ENCODE results near the gene SAMD4A. TPM values are rescaled to one million over a fixed set of nuclear protein-coding genes. Genes with fewer than 3 reads are reported as not detected.

The SAMD4A gene
- total RNA-seq, 1 experiment from 2014 or later: 18.3 TPM

DNA sequence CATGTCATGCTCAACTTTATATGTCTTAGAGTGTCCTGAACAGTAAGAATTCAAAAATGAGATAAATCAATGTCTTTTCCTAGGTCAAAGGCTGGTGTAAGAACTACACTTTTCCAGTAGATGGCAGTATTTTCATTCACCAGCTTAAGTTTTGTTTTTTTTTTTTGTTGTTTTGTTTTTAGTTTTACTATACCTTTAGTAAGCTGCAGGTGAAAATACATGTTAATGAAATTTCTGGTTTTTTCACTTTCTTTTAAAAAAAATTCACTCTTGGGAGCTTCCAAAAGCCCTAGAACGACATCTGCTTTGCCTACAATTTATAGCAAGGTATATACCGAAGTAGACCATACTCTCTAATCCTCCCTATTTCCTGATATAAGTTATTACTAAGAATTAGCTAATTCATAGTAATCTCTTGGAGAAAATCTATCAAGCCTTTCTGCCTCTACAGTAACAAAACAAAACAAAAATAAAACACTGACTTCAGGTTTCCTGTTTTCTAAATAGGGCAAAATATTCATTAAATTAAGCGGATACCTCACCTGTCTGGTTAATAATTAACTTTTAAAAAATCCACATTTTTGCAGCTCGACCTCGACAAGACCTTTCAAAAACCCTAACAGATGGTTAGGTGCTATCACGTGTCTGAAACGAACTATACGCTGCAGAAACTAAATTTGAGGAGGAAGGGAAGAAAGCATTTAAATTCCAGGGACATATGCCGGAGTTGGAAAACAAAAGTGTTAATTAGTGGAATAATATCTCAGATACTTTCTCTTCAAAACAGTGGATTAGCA is 2.7 kb upstream of the SAMD4A start:
- intact Hi-C loops (cut with micrococcal nuclease; ENCODE audit: unreplicated experiment): loop anchor here (1.0 to 2.0 kb wide), 3 partner anchors 88 to 197 kb away; no protein-coding TSS in a partner anchor
- Histone ChIP-seq H4K20me1 (ENCODE audit: insufficient read depth) (no peaks in the 10 kb centered on the region; the same call in 1 of the 2 replicates), H3K79me2 (ENCODE audit: low read depth) (peaks cover 10% of the 10 kb centered on the region), H3K27ac (peak overlapping the region; percentile 71), H3K4me1 (replicated peaks; ENCODE audit: insufficient read depth) (peaks cover 15% of the 10 kb centered on the region), H3K9me3 (ENCODE audit: insufficient read depth, low read depth) (no peaks in the 10 kb centered on the region), H3K4me3 (peak overlapping the region; percentile 78), H2AFZ (peak overlapping the region; percentile 86), H3K9me2 (ENCODE audit: insufficient read depth) (no peaks in the 10 kb centered on the region; the same call in 1 of the 2 replicates), H3K36me3 (ENCODE audit: low read depth) (no peaks in the 10 kb centered on the region), H3F3A (ENCODE audit: insufficient read depth, low read depth) (peaks cover 20% of the 10 kb centered on the region), H3K27me3 (ENCODE audit: insufficient read depth, low read depth) (no peaks in the 10 kb centered on the region), H3K4me2 (peak overlapping the region; percentile 84)
- ChIA-PET POLR2A (ENCODE audit: unreplicated experiment) (interaction anchor here (0.6 to 0.7 kb wide), 6 partner anchors 20 to 367 kb away, joined by 3 to 12 read pairs (median 4); partner anchors contain the start of gene CDKN3), CTCF (interaction anchor here (0.5 to 1.8 kb wide), 23 partner anchors 32 to 951 kb away, joined by 3 to 13 read pairs (median 4); partner anchors contain the start of gene CGRRF1)
- TF ChIP-seq CTCF (conservative IDR thresholded peaks at IDR 0.05) (peak; percentile 87), EZH2 (IDR thresholded peaks at IDR 0.05; ENCODE audit: low read depth) (no peak)
- no TSS peak for BruUV-seq (replicated peaks)
- no peak for DNase-seq

- H3K36me3 ChIP-seq (ENCODE audit: low read depth): no peaks in the 10 kb centered on the region
- TSS peak; percentile 57 for BruUV-seq (replicated peaks)
- H3K4me3 ChIP-seq: peak overlapping the region; percentile 78
- H3K27ac ChIP-seq: peak overlapping the region; percentile 71
- H3K4me2 ChIP-seq: peak overlapping the region; percentile 84
- peaks cover 26% of the 10 kb centered on the region for H3F3A ChIP-seq (ENCODE audit: insufficient read depth, low read depth)
- no peaks in the 10 kb centered on the region for H3K9me3 ChIP-seq (ENCODE audit: insufficient read depth, low read depth)
- no peak for TF ChIP-seq EZH2 (IDR thresholded peaks at IDR 0.05; ENCODE audit: low read depth)
- intact Hi-C loops (cut with micrococcal nuclease; ENCODE audit: unreplicated experiment): loop anchor here (1.0 to 5.0 kb wide), 9 partner anchors 87 to 862 kb away; partner anchors contain the start of gene CNIH1
- H4K20me1 ChIP-seq (ENCODE audit: insufficient read depth): no peaks in the 10 kb centered on the region; the same call in 1 of the 2 replicates
- ChIA-PET CTCF (interaction anchor here (0.6 to 1.8 kb wide), 10 partner anchors 56 to 328 kb away, joined by 3 to 13 read pairs (median 5); partner anchors contain the start of gene CGRRF1), POLR2A (ENCODE audit: unreplicated experiment) (interaction anchor here (0.5 to 1.2 kb wide), 10 partner anchors 26 to 1021 kb away, joined by 3 to 11 read pairs (median 4); partner anchors contain the start of gene CDKN3)
- H3K4me1 ChIP-seq (replicated peaks; ENCODE audit: insufficient read depth): peaks cover 24% of the 10 kb centered on the region
- no peaks in the 10 kb centered on the region for H3K9me2 ChIP-seq (ENCODE audit: insufficient read depth)
- H3K79me2 ChIP-seq (ENCODE audit: low read depth): peaks cover 19% of the 10 kb centered on the region
- H3K27me3 ChIP-seq (ENCODE audit: insufficient read depth, low read depth): no peaks in the 10 kb centered on the region
- H2AFZ ChIP-seq: peak overlapping the region; percentile 86
- peak; percentile 81 to 93 for DNase-seq
Measured at GRCh38 chr14:54564868-54565784, 1.8 kb upstream of the SAMD4A start.

- Histone ChIP-seq H3K4me2 (peak overlapping the region; percentile 84), H3K79me2 (ENCODE audit: low read depth) (peaks cover 23% of the 10 kb centered on the region), H3F3A (ENCODE audit: insufficient read depth, low read depth) (peaks cover 31% of the 10 kb centered on the region), H3K9me3 (ENCODE audit: insufficient read depth, low read depth) (no peaks in the 10 kb centered on the region), H3K27me3 (ENCODE audit: insufficient read depth, low read depth) (no peaks in the 10 kb centered on the region), H3K4me1 (replicated peaks; ENCODE audit: insufficient read depth) (peaks cover 31% of the 10 kb centered on the region), H3K4me3 (peak overlapping the region; percentile 78), H3K36me3 (ENCODE audit: low read depth) (no peaks in the 10 kb centered on the region), H2AFZ (peak overlapping the region; percentile 86), H3K9me2 (ENCODE audit: insufficient read depth) (no peaks in the 10 kb centered on the region), H4K20me1 (ENCODE audit: insufficient read depth) (no peaks in the 10 kb centered on the region; the same call in 1 of the 2 replicates), H3K27ac (peak overlapping the region; percentile 71)
- no TSS peak for BruUV-seq (replicated peaks)
- CTCF ChIA-PET: interaction anchor here (0.6 to 1.7 kb wide), 8 partner anchors 56 to 1028 kb away, joined by 3 to 5 read pairs (median 4); partner anchors contain the start of gene CGRRF1
- POLR2A ChIA-PET (ENCODE audit: unreplicated experiment): interaction anchor here (0.5 to 1.2 kb wide), 9 partner anchors 25 to 1020 kb away, joined by 3 to 11 read pairs (median 4); no protein-coding TSS in a partner anchor
- DNase-seq: peak; percentile 67 to 87
- TF ChIP-seq CTCF (conservative IDR thresholded peaks at IDR 0.05) (no peak), EZH2 (IDR thresholded peaks at IDR 0.05; ENCODE audit: low read depth) (no peak)
- intact Hi-C loops (cut with micrococcal nuclease; ENCODE audit: unreplicated experiment): loop anchor here (1.0 to 5.0 kb wide), 8 partner anchors 125 to 861 kb away; partner anchors contain the start of gene CNIH1
Measured at GRCh38 chr14:54565785-54566409, 1.0 kb upstream of the SAMD4A start.

All from PC-9 (cell line).